Stimulated activated CD8-positive, alpha-beta memory T cell treated with anti-CD3 and anti-CD28 coated beads, Interleukin-15, amount 100 ng/mL, for 4 hours (primary cell): ENCODE results near the gene VEGFB.
"Not testable (repeated sequence)": the region's sequence is repeated elsewhere in the genome, so short reads cannot be mapped to it uniquely, and the experiment has no call there.

Experiments used
- DNase-seq, 2 donors: peaks; one replicate each; pipeline ENCODE4 v3.0.0-alpha.2; 2020; ENCODE audit warnings: low read depth in 2 of 2

VEGFB gene

GRCh38 chr11:64231546-64231945 is 2.8 kb upstream of the VEGFB start:
- no peak for DNase-seq

GRCh38 chr11:64232182-64232966 is 2.0 kb upstream of the VEGFB start:
- DNase-seq = no peak

GRCh38 chr11:64232967-64233315 is 1.4 kb upstream of the VEGFB start:
- DNase-seq = no peak

- peak in 1 of 2 donors; percentile 26 for DNase-seq
These were observed 429 bp downstream of the VEGFB start for GRCh38 chr11:64234647-64235379.

GRCh38 chr11:64235437-64236161 is 1.2 kb downstream of the VEGFB start:
- no peak for DNase-seq

- DNase-seq = no peak
These were observed 3.1 kb downstream of the VEGFB start for GRCh38 chr11:64237484-64237951.

GRCh38 chr11:64238076-64238475 is 3.7 kb downstream of the VEGFB start:
- no peak for DNase-seq

- no peak for DNase-seq
These were observed 4.6 kb downstream of the VEGFB start for GRCh38 chr11:64238999-64239398.

- DNase-seq = no peak
These were observed 5.5 kb downstream of the VEGFB start for GRCh38 chr11:64239662-64240434.

- peak; percentile 96 to 98 for DNase-seq
These were observed 6.3 kb downstream of the VEGFB start, which contains the start of gene FKBP2 for GRCh38 chr11:64240435-64241240. FKBP2 (plus strand) TSS chr11:64241095; CDS start chr11:64242388, 1,293 bp downstream.

GRCh38 chr11:64241241-64241490 is 6.8 kb downstream of the VEGFB start:
- DNase-seq = peak in 1 of 2 donors; percentile 99

- peak in 1 of 2 donors; percentile 99 for DNase-seq
These were observed 7.3 kb downstream of the VEGFB start for GRCh38 chr11:64241491-64242374.

GRCh38 chr11:64243236-64243854 is 9.0 kb downstream of the VEGFB start:
- no peak for DNase-seq

- DNase-seq = no peak
These were observed 9.7 kb downstream of the VEGFB start for GRCh38 chr11:64244107-64244506.

- DNase-seq = no peak
These were observed 10.6 kb downstream of the VEGFB start for GRCh38 chr11:64244966-64245365.

GRCh38 chr11:64245401-64245796 is 11.0 kb downstream of the VEGFB start:
- peak in 1 of 2 donors; percentile 31 for DNase-seq

- peak; percentile 73 to 78 for DNase-seq
These were observed 11.6 kb downstream of the VEGFB start for GRCh38 chr11:64245797-64246620.

GRCh38 chr11:64246621-64246870 is 12.2 kb downstream of the VEGFB start:
- not testable (repeated sequence) for DNase-seq
